Neural progenitor cell (in vitro differentiated cells): ENCODE measurements around the gene STPG4. TPM values are rescaled to one million over a fixed set of nuclear protein-coding genes. Genes with fewer than 3 reads are reported as not detected.
A peak's percentile ranks its signal among the peaks of the same experiment; 100 is the strongest.
"Not testable (repeated sequence)": the region's sequence is repeated elsewhere in the genome, so short reads cannot be mapped to it uniquely, and the experiment has no call there.

Experiments
- DNase-seq: peaks from one replicate; pipeline ENCODE4 v3.0.0-alpha.2; 2016; ENCODE audit warnings: low spot score
- H2AFZ ChIP-seq: fragments of 200-600 bp; sonication (generic); replicated peaks from 2 replicates; pipeline ENCODE4 v1.6.1; 2016; ENCODE audit warnings: antibody characterized with exemption
- H3F3A ChIP-seq: fragments of 200-600 bp; sonication (generic); 2 replicates; pipeline ENCODE4 v1.6.1; 2016; ENCODE audit warnings: antibody characterized with exemption, low read depth
- H3K27ac ChIP-seq: fragments of 200-600 bp; sonication (generic); 2 replicates; pipeline ENCODE4 v1.5.1; 2016; ENCODE audit warnings: mild to moderate bottlenecking
- H3K27me3 ChIP-seq: fragments of 200-600 bp; sonication (generic); 2 replicates; pipeline ENCODE4 v1.6.1; 2016; ENCODE audit warnings: mild to moderate bottlenecking, moderate library complexity
- H3K36me3 ChIP-seq: fragments of 200-600 bp; sonication (generic); 2 replicates; pipeline ENCODE4 v1.5.1; 2016
- H3K4me1 ChIP-seq: fragments of 200-600 bp; sonication (generic); 2 replicates; pipeline ENCODE4 v1.6.1; 2016; ENCODE audit warnings: mixed run types
- H3K4me2 ChIP-seq: fragments of 200-600 bp; sonication (generic); 2 replicates; pipeline ENCODE4 v1.6.1; 2016
- H3K4me3 ChIP-seq: fragments of 200-600 bp; sonication (generic); 2 replicates; pipeline ENCODE4 v1.5.1; 2016
- H3K79me2 ChIP-seq: fragments of 200-600 bp; sonication (generic); 2 replicates; pipeline ENCODE4 v1.6.1; 2016; ENCODE audit warnings: low read depth
- H3K9ac ChIP-seq: fragments of 200-600 bp; sonication (generic); 2 replicates; pipeline ENCODE4 v1.6.1; 2016
- H3K9me3 ChIP-seq: fragments of 200-600 bp; sonication (generic); 2 replicates; pipeline ENCODE4 v1.5.1; 2016; ENCODE audit warnings: low read depth
- H4K20me1 ChIP-seq: fragments of 200-600 bp; sonication (generic); 2 replicates; pipeline ENCODE4 v1.6.1; 2016; ENCODE audit warnings: low read depth
- H3K27ac Mint-ChIP-seq: 3 replicates; pipeline ENCODE4 v1.8.0; 2021; ENCODE audit warnings: mixed read lengths
- H3K27me3 Mint-ChIP-seq: 2 replicates; pipeline ENCODE4 v1.8.0; 2022; ENCODE audit warnings: low read depth, mild to moderate bottlenecking, inconsistent platforms, moderate library complexity, mixed read lengths; ENCODE audit not compliant: insufficient read depth
- H3K36me3 Mint-ChIP-seq: 3 replicates; pipeline ENCODE4 v1.8.0; 2021; ENCODE audit warnings: mixed read lengths
- H3K4me1 Mint-ChIP-seq: 3 replicates; pipeline ENCODE4 v1.8.0; 2021; ENCODE audit warnings: mixed read lengths
- H3K4me3 Mint-ChIP-seq: 3 replicates; pipeline ENCODE4 v1.8.0; 2021; ENCODE audit warnings: mild to moderate bottlenecking, moderate library complexity, mixed read lengths
- H3K9me3 Mint-ChIP-seq: 3 replicates; pipeline ENCODE4 v1.8.0; 2020; ENCODE audit warnings: mixed read lengths
- EZH2 ChIP-seq: fragments of 200-600 bp; sonication (generic); IDR thresholded peaks from 2 replicates; pipeline ENCODE4 v1.6.1; 2017; ENCODE audit warnings: antibody characterized with exemption, mild to moderate bottlenecking, moderate library complexity
- EZH2phosphoT487 ChIP-seq: fragments of 200-600 bp; sonication (generic); IDR thresholded peaks from 2 replicates; pipeline ENCODE4 v1.6.1; 2017; ENCODE audit warnings: antibody characterized with exemption
- total RNA-seq: library from RNA; depleted of rRNA; stranded (reverse); fragments of >200 nt; gene quantifications from 2 replicates; pipeline ENCODE4 v1.2.3, GENCODE V29; 2015; ENCODE audit warnings: low replicate concordance
- TF ChIP-seq, protein P1 (sequence below): fragments of 200-600 bp; sonication (generic); IDR thresholded peaks from 2 replicates; pipeline ENCODE4 v1.5.1; 2017; ENCODE audit warnings: antibody characterized with exemption, mild to moderate bottlenecking

The STPG4 gene
- total RNA-seq, 1 donor from 2014 or later = not detected

DNA sequence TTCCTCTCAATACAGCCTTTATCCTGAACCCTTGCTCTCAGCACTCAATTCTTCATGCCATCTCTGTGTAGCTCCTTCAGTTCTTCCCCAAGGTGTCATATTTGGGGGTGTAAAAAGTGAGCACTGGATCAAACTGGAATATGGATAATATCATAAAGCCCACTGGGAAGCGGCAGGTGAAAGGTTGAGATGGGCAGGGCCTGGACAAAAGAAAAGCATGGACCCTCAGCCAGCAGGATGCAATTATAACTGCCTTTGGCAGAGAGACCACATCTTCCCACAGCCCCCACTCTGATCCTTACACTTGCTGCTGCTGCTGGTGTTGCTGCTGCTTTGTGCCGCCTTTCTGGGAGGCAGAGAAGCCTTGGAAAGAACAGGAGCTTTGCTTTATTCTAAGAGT is 31.2 kb upstream of the STPG4 start:
- peak overlapping the region; percentile 5 for H3K4me3 Mint-ChIP-seq
- H3K27me3 Mint-ChIP-seq = peaks cover 6% of the 10 kb centered on the region
- no peak for TF ChIP-seq EZH2phosphoT487
- TF ChIP-seq EZH2 = no peak
- TF ChIP-seq, protein P1, sequence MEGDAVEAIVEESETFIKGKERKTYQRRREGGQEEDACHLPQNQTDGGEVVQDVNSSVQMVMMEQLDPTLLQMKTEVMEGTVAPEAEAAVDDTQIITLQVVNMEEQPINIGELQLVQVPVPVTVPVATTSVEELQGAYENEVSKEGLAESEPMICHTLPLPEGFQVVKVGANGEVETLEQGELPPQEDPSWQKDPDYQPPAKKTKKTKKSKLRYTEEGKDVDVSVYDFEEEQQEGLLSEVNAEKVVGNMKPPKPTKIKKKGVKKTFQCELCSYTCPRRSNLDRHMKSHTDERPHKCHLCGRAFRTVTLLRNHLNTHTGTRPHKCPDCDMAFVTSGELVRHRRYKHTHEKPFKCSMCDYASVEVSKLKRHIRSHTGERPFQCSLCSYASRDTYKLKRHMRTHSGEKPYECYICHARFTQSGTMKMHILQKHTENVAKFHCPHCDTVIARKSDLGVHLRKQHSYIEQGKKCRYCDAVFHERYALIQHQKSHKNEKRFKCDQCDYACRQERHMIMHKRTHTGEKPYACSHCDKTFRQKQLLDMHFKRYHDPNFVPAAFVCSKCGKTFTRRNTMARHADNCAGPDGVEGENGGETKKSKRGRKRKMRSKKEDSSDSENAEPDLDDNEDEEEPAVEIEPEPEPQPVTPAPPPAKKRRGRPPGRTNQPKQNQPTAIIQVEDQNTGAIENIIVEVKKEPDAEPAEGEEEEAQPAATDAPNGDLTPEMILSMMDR = no peak
- peaks cover 8% of the 10 kb centered on the region for H3F3A ChIP-seq
- no peak overlapping the region for H3K27ac ChIP-seq
- H3K4me1 ChIP-seq = peaks cover 24% of the 10 kb centered on the region
- H3K4me2 ChIP-seq = no peak overlapping the region
- no peak for DNase-seq
- no peaks in the 10 kb centered on the region for H3K36me3 ChIP-seq
- no peaks in the 10 kb centered on the region for H3K9me3 Mint-ChIP-seq
- H4K20me1 ChIP-seq = no peaks in the 10 kb centered on the region
- no peak overlapping the region for H2AFZ ChIP-seq
- H3K27ac Mint-ChIP-seq = peak overlapping the region; percentile 94
- H3K79me2 ChIP-seq = no peaks in the 10 kb centered on the region
- H3K9ac ChIP-seq = no peak overlapping the region
- H3K27me3 ChIP-seq = no peaks in the 10 kb centered on the region
- H3K36me3 Mint-ChIP-seq = no peaks in the 10 kb centered on the region
- no peaks in the 10 kb centered on the region for H3K9me3 ChIP-seq
- H3K4me1 Mint-ChIP-seq = peaks cover 50% of the 10 kb centered on the region
- no peak overlapping the region for H3K4me3 ChIP-seq

DNA sequence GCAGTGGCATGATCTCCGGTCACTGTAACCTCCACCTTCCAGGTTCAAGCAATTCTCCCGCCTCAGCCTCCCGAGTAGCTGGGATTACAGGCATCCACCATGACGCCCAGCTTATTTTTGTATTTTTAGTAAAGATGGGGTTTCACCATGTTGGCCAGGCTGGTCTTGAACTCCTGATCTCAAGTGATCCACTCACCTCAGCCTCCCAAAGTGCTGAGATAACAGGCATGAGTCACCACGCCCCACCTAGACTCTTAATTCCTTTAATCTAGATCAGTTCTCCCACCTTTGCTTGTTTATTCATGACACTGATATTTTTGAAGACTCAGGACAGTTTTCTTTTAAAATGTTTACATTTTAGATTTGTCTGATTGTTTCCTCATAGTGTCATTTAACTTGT is 30.0 kb upstream of the STPG4 start:
- H3K27ac Mint-ChIP-seq, H3K9me3 ChIP-seq, H3K4me2 ChIP-seq, H3K79me2 ChIP-seq, H2AFZ ChIP-seq, H3K9me3 Mint-ChIP-seq, H3K27me3 Mint-ChIP-seq, DNase-seq, H3K4me3 ChIP-seq, H3K27me3 ChIP-seq, H3K36me3 Mint-ChIP-seq, H4K20me1 ChIP-seq, H3K36me3 ChIP-seq, H3K9ac ChIP-seq, H3K27ac ChIP-seq, H3K4me3 Mint-ChIP-seq, H3F3A ChIP-seq: not testable (repeated sequence)
- peaks cover 15% of the 10 kb centered on the region for H3K4me1 ChIP-seq
- peaks cover 38% of the 10 kb centered on the region for H3K4me1 Mint-ChIP-seq

DNA sequence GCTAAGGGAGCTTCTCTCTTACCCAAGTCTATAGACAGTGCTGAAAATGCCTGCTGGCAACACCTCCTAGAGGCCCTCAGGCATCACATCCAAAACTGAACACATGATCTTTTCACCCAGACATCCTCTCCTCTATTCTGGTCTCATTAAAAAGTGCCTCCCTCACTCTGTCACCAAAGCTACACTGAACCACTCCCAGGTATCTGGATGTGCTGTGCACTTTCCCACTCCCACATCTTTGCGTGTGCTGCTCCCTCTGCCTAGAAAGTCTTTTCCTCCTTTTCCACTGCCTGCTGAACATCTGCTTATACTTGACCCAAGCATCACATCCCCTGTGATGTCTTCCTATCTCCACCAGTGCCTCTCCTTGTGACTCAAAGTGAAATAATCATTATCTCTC is 26.1 kb upstream of the STPG4 start:
- H2AFZ ChIP-seq = no peak overlapping the region
- H3K79me2 ChIP-seq = peaks cover 8% of the 10 kb centered on the region

DNA sequence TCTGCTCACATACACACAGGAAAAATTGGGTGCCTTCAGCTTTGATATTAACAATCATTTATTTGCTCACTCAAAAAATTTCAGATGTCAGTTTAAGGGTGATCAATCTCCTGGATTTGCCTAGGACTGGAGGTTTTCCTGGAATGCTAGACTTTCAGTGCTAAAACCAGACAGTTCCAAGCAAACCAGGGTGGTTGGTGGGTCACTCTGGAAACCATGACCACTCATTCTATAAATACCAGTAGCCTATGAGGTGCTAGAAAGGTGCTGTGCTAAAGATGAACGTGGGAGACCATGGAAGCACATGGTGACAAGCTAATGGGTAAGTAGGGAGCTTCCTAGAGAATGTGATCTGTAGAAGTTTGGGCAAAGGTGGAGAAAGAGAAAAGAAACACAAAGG is 25.4 kb upstream of the STPG4 start:
- no peaks in the 10 kb centered on the region for H3K27me3 ChIP-seq
- H3K79me2 ChIP-seq = peaks cover 15% of the 10 kb centered on the region
- H3K4me1 ChIP-seq = peaks cover 25% of the 10 kb centered on the region
- no peak overlapping the region for H3K4me2 ChIP-seq
- no peaks in the 10 kb centered on the region for H3K36me3 ChIP-seq
- H3K4me1 Mint-ChIP-seq = peaks cover 28% of the 10 kb centered on the region
- DNase-seq = no peak
- peaks cover 2% of the 10 kb centered on the region for H3K9me3 Mint-ChIP-seq
- peaks cover under 1% of the 10 kb centered on the region for H4K20me1 ChIP-seq
- H3K4me3 Mint-ChIP-seq = peak overlapping the region; percentile 31
- no peak overlapping the region for H2AFZ ChIP-seq
- no peak for TF ChIP-seq EZH2phosphoT487
- TF ChIP-seq EZH2 = no peak
- TF ChIP-seq, protein P1 = no peak
- H3K4me3 ChIP-seq = no peak overlapping the region
- H3K27ac ChIP-seq = no peak overlapping the region
- no peak overlapping the region for H3K27ac Mint-ChIP-seq
- peaks cover 10% of the 10 kb centered on the region for H3K27me3 Mint-ChIP-seq
- no peak overlapping the region for H3K9ac ChIP-seq
- no peaks in the 10 kb centered on the region for H3K9me3 ChIP-seq
- H3F3A ChIP-seq = peaks cover 30% of the 10 kb centered on the region
- peaks cover 4% of the 10 kb centered on the region for H3K36me3 Mint-ChIP-seq

More for the DNA sequence above, 26.1 kb upstream of the STPG4 start:
- no peak overlapping the region for H3K9ac ChIP-seq
- no peak overlapping the region for H3K4me3 ChIP-seq
- H3K27ac Mint-ChIP-seq = no peak overlapping the region
- H3K27ac ChIP-seq = no peak overlapping the region
- H3K9me3 Mint-ChIP-seq = no peaks in the 10 kb centered on the region
- peaks cover 33% of the 10 kb centered on the region for H3K4me1 Mint-ChIP-seq
- no peak for DNase-seq
- no peaks in the 10 kb centered on the region for H4K20me1 ChIP-seq
- no peaks in the 10 kb centered on the region for H3K27me3 ChIP-seq
- peaks cover 26% of the 10 kb centered on the region for H3F3A ChIP-seq
- H3K9me3 ChIP-seq = no peaks in the 10 kb centered on the region
- H3K36me3 Mint-ChIP-seq = peaks cover 1% of the 10 kb centered on the region
- H3K36me3 ChIP-seq = no peaks in the 10 kb centered on the region
- H3K4me2 ChIP-seq = no peak overlapping the region
- peaks cover 7% of the 10 kb centered on the region for H3K27me3 Mint-ChIP-seq
- peaks cover 25% of the 10 kb centered on the region for H3K4me1 ChIP-seq
- H3K4me3 Mint-ChIP-seq = no peak overlapping the region
- TF ChIP-seq, protein P1 = no peak
- TF ChIP-seq EZH2 = no peak
